COLO668 (cell line): ENCODE data around the gene AIMP1.
"Not testable (repeated sequence)": the region's sequence is repeated elsewhere in the genome, so short reads cannot be mapped to it uniquely, and the experiment has no call there.

Experiments used
- DNase-seq: peaks from one replicate; lab custom pipeline; 2025; ENCODE audit not compliant: unreplicated experiment; lab: John Stamatoyannopoulos, UW

AIMP1 gene

GRCh38 chr4:106344647-106344970, 28.3 kb downstream of the AIMP1 start:
- DNase-seq = no peak

GRCh38 chr4:106347167-106347566, 30.8 kb downstream of the AIMP1 start:
- DNase-seq = no peak

GRCh38 chr4:106351016-106351415, 34.7 kb downstream of the AIMP1 start:
- no peak for DNase-seq

DNA sequence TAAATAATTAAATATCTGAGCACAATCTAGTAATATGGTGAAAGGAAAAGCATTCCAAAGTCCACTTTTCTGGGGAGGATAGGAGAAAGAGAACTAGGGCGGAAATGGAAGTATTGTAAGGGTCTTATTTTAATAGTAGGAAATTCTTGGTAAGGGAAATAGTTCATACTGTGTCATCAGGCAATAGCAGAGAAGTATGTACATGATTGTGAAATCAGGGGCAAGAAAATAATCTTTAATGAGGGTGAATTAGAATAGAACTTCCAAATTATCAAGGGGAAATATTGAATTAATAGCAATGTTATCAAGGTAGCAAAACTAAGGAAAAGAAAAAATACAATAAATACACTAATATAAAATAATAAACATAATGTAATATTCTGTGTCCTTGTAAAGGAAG, 37.4 kb downstream of the AIMP1 start:
- no peak for DNase-seq

DNA sequence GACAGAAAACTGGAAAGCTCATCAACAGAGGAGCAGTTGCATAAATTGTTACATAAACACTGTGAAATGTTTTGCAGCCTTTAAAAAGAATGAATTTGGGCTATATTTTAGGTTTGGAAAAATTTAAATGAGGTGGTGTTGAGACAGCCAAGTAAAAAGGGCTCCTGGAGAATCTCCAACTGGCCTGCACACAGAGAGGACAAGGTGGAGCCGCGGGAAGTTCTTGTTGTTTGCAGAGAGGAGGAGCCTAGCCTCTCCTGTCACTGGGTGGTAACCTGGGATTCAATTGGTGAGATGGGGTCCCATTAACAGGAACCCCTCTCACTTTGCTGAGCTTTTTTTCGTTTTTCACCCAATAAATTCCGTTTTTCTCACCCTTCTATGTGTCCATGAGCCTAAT, 38.8 kb downstream of the AIMP1 start:
- no peak for DNase-seq

DNA sequence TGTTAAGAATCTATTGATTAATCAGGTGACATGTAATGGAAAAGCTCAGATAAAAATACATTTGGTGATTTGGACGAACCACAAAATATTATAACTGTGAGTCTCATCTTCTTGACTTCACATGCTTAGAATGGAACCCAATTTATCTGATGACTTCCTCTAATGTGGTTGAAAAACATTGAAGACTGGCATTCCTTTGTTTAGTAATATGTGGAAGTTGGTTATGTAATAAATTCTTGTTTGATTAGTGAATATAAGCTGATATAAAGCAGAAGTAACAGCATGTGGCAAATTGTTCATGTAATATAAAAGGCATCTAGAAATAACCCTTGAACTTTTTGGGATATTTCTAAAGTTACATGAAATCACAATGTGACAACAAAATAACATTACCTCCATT, 42.5 kb downstream of the AIMP1 start:
- DNase-seq = no peak

DNA sequence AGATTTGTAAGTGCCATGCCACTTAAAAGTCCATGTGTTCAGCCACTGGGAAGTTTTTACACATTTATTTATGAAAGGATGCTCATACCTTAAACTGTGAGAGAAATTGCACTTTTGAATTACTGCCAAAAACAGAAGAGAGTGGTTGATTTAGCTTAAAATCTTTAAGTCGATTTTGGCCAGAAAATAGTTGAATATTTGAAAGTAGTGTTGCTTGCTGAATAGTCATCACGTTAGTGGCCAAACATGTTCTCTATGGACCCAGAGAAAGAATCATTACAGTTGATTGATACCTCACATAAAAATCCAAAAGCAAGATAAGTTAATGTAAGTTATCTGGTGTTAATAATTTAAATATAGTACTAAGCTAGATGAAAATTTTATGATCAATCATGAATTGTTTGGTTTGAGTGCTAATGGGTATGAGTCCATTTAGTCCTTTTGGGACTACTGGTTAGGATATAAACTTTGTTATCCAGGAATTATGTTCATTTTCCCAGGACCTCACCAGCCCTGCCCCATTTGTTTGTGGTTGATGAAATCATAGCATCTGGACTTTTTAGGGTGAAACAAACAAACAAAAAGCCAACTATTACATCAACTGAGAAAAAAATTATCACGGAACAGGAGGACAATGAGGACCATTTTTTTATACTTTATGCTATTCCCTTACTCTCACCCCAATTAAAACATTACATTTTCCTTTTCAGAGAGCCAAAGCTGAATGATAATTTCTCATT, 45.9 kb downstream of the AIMP1 start:
- no peak for DNase-seq

DNA sequence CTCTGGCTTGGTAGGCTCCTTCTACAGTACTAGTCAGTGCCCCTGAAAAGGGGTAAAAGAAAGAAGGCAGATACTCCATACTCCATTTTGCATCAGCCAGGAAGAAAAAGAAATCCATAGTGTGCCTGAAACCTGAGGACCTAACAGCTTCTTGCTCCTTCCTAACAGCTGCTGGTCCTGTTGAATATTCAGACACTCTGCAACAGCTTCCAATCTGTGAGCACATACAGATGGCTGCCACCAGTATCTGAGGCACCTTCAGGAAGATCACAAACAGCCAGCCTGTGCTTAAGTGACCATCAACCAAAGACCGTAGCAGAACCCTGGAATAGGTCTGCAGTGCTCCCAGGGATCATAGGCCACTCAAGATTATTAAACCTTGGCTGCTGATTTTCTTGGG, 47.9 kb downstream of the AIMP1 start:
- no peak for DNase-seq

GRCh38 chr4:106365613-106366012, 49.3 kb downstream of the AIMP1 start:
- DNase-seq = no peak

DNA sequence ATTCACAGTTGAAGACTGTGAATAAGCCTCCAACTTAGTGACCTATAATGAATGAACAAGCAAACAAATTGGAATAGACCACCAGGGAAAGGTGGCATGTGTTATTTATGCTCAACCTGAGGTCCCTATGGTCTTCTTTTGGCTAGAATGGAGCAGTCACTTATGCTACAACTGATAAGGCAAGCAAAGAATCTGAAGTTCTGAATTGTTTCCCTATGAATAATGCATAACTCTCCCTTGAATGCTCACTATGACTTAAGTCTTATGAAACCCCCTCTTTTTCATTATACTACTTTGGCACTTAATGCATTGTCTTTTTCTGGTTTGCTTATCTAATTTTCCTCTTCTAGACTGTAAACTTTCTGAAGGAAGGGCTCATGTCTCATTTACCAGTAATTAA, 49.7 kb downstream of the AIMP1 start:
- DNase-seq = no peak

- DNase-seq = no peak
Observed at GRCh38 chr4:106367072-106367471, 50.7 kb downstream of the AIMP1 start.

GRCh38 chr4:106368678-106369077, 52.3 kb downstream of the AIMP1 start, which contains the start of gene GIMD1:
Gene GIMD1 (minus strand): TSS chr4:106368778. CDS start chr4:106367435, 1,343 bp downstream.
- no peak for DNase-seq

DNA sequence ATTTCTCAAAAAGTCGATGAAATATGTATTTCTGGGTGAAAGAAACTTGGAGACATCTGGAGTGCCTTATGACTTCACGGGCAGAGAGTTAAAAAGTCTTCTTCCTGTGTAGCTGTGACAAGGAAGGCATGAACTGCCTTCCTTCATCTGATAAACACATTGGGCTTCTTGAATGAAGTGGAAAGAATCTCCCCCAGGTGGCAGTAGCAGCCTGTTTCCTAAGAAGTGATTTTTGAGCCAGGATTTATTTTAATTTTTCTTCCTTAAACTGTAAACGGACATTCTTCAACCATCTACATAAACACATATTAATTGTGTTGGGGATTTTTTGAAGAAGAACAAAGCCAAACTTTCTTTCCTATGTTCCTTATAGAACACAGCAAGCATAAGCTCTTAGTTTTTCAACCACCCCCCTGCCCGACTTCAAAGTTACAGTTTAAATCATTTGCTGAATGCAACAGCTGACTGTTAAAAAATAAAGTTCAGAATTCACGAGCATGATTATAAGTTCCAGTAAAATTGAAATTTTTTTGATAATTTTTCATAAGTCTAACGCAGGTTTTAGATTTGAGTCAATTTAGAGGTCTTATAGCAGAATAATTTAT, 53.2 kb downstream of the AIMP1 start:
- DNase-seq = peak; percentile 28

- no peak for DNase-seq
Observed at GRCh38 chr4:106370214-106370613, 53.9 kb downstream of the AIMP1 start.

DNA sequence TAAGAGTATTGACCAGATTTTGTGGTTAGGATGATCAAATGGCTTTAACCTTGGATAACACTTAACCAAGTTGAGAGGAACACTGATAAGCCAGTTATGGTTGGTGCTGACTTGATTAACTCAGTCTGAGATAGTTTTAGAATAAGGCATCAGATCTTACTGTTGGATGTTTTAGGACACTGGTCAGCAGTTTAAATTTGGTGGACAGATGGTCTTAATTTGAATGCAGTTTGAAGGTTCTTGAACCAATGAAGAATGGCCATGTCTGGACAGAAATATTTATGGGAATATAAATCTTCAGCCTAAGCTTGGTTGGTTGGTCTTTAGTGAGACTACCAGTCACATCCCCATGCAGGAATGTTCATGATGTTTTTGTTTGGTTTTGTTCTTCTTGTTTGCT, 54.8 kb downstream of the AIMP1 start:
- no peak for DNase-seq

DNA sequence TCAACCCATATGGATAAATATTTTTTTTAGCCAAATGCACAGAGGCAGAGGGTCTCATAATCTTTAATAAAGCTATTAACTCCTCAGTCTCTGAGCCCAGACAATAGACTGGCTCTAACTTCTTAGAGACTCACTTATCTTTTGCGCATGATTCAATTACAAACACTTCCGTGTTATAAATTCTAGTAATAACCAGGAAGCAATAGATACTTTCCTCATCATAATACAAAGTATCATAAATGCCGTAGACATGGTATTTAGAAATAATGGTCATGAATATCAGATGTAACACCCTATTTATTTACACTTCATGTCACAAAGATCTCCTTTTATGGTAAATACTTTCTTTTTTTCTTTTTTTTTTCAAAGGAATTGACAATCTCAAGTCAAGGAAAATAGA, 56.7 kb downstream of the AIMP1 start:
- no peak for DNase-seq

GRCh38 chr4:106380179-106380578, 63.8 kb downstream of the AIMP1 start:
- no peak for DNase-seq

DNA sequence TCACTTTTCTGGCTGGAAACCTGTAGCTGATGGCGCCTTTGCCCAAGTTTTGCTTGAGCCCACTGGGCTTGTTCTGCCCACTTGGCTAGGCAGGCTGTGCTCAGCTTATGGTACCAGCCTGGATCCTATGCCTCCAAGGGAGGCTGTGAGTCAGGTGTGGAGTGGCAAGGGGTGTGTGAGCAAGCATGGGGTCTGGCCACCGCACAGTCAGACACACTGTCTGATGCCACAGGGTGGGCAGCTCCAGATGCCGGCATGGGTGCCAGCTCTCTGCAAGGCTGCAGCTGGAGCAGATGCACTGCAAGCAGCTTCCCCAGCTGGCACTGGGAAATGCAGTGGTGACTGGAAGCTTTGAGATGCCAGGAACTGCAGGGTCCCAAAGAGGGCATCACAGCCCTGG, 68.5 kb downstream of the AIMP1 start:
- no peak for DNase-seq

- no peak for DNase-seq
Observed at GRCh38 chr4:106385853-106386393, 69.6 kb downstream of the AIMP1 start.

- no peak for DNase-seq
Observed at GRCh38 chr4:106395582-106395981, 79.2 kb downstream of the AIMP1 start.

DNA sequence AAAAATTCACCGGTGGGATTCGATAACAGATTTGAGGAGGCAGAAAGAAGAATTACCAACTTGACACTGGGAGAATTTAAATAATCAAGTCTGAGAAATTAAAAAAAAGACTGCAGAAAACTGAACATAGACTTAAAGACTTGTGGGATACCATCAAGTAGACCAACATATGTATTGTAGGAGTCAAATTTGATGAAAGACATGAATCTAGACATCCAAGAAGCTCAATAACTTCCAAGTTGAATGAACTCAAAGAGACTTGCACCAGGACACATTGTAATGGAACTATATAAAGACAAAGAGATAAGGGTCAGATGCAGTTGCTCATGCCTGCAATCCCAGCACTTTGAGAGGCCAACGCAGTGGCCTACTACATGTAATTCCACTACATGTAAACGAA, 82.5 kb downstream of the AIMP1 start:
- not testable (repeated sequence) for DNase-seq
